ENCODE measurements around the gene KCNIP1. TPM values are rescaled to one million over a fixed set of nuclear protein-coding genes. Genes with fewer than 3 reads are reported as not detected.

Gene KCNIP1
- polyA plus RNA-seq, 1 donor (not counting 4 experiments of a cell fraction or from before 2014, with no cell fraction given): not detected

DNA sequence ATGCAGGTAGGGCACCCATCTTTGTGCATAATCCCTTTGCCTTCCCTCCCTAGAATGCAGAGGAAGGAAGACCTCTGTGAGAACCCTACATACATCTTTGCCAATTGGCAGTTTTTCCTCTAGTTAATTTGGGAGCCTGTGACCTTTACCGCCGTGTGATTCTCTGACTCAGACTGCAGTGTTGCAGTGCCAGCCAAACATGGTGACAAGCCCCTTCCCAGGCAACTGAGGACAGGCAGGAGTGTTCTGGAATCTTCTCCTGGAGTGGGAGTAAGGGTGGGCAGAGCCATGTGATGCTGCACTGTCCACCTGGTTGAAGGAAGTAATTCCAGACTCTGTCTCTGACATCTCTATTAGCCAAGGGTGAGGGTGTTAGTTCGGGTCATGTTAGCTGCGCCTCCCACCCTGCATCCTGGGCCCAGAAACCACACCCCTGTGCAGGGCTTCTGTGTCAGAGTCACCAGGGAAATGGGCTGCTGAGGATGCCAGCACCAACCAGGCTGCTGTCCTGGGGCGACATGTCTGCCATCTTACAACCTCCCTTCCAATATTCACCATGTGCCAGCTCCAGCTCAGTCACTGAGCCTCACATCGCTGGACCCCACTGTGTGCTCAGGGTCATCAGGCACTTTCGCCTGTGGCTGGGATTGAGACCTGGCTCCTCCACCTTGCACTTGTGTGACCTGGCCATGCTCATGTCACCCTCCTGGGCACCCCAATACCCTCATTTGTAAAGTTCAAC lies 21.8 kb downstream of the KCNIP1 start:
- Histone ChIP-seq H3K4me3 (ENCODE audit: control insufficient read depth in 2 of 3, extremely low read depth in 1 of 3, insufficient read depth in 2 of 3, low read depth in 1 of 3, low read length in 3 of 3) (no peak overlapping the region), H4K20me1 (ENCODE audit: control insufficient read depth, extremely low read depth, insufficient read depth, low read length) (no peaks in the 10 kb centered on the region), H3K9me3 (ENCODE audit: control insufficient read depth, low read depth, low read length) (no peaks in the 10 kb centered on the region), H3K36me3 (ENCODE audit: control insufficient read depth in 2 of 2, extremely low read depth in 1 of 2, insufficient read depth in 2 of 2, low read length in 2 of 2) (no peaks in the 10 kb centered on the region), H3K4me2 (ENCODE audit: control insufficient read depth, extremely low read depth, insufficient read depth, low read depth, low read length) (no peak overlapping the region), H3K27ac (ENCODE audit: control insufficient read depth, insufficient read depth, low read length) (no peak overlapping the region), H3K9me1 (ENCODE audit: control insufficient read depth, extremely low read depth, insufficient read depth, low read length) (no peaks in the 10 kb centered on the region), H3K79me2 (ENCODE audit: control insufficient read depth, insufficient read depth, low read length) (no peaks in the 10 kb centered on the region), H3K9ac (ENCODE audit: control insufficient read depth, extremely low read depth, insufficient read depth, low read length) (no peak overlapping the region), H2AFZ (ENCODE audit: control insufficient read depth, low read length) (no peak overlapping the region), H3K4me1 (ENCODE audit: control insufficient read depth, extremely low read depth, insufficient read depth, low read length) (peaks cover 14% of the 10 kb centered on the region), H3K27me3 (ENCODE audit: control insufficient read depth, extremely low read depth, insufficient read depth, low read length) (peaks cover 16% of the 10 kb centered on the region)
- FAIRE-seq (no peak), DNase-seq (ENCODE audit: low read depth, low spot score) (no peak)
- dilution Hi-C loops (cut with MboI; ENCODE audit: extremely low pct_ligation_motif_present, low sequenced_read_pairs): no loop called here
- TF ChIP-seq EZH2 (IDR thresholded peaks at IDR 0.05; ENCODE audit: low read length): no peak

DNA sequence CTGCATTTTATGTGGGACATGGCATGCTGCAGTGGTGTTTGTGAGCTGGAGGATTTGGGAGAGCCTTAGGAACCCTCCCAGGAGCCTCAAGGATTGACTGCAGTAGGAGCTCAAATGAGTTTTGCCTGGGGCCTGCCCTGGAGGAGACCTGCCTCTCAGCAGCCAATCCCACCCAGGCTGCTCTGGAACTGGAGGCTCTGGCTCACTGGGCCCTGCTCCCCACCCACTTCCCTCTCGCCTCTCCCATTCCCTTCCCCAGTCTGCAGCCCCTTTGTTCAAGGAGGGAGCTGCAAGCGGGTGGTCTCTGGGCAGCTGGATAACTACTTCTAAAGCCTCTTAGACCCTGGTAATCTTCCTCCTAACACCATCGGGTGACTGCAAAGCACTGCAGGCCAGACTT lies 24.2 kb downstream of the KCNIP1 start:
- FAIRE-seq: no peak
- H3K36me3 ChIP-seq (ENCODE audit: control insufficient read depth in 2 of 2, extremely low read depth in 1 of 2, insufficient read depth in 2 of 2, low read length in 2 of 2): no peaks in the 10 kb centered on the region
- H3K79me2 ChIP-seq (ENCODE audit: control insufficient read depth, insufficient read depth, low read length): no peaks in the 10 kb centered on the region
- H3K9me3 ChIP-seq (ENCODE audit: control insufficient read depth, low read depth, low read length): no peaks in the 10 kb centered on the region
- no peaks in the 10 kb centered on the region for H3K9me1 ChIP-seq (ENCODE audit: control insufficient read depth, extremely low read depth, insufficient read depth, low read length)
- H3K4me2 ChIP-seq (ENCODE audit: control insufficient read depth, extremely low read depth, insufficient read depth, low read depth, low read length): no peak overlapping the region
- H3K27ac ChIP-seq (ENCODE audit: control insufficient read depth, insufficient read depth, low read length): no peak overlapping the region
- peaks cover 16% of the 10 kb centered on the region for H3K27me3 ChIP-seq (ENCODE audit: control insufficient read depth, extremely low read depth, insufficient read depth, low read length)
- no peaks in the 10 kb centered on the region for H4K20me1 ChIP-seq (ENCODE audit: control insufficient read depth, extremely low read depth, insufficient read depth, low read length)
- TF ChIP-seq, protein P1, sequence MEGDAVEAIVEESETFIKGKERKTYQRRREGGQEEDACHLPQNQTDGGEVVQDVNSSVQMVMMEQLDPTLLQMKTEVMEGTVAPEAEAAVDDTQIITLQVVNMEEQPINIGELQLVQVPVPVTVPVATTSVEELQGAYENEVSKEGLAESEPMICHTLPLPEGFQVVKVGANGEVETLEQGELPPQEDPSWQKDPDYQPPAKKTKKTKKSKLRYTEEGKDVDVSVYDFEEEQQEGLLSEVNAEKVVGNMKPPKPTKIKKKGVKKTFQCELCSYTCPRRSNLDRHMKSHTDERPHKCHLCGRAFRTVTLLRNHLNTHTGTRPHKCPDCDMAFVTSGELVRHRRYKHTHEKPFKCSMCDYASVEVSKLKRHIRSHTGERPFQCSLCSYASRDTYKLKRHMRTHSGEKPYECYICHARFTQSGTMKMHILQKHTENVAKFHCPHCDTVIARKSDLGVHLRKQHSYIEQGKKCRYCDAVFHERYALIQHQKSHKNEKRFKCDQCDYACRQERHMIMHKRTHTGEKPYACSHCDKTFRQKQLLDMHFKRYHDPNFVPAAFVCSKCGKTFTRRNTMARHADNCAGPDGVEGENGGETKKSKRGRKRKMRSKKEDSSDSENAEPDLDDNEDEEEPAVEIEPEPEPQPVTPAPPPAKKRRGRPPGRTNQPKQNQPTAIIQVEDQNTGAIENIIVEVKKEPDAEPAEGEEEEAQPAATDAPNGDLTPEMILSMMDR (optimal IDR thresholded peaks at IDR 0.05 in 1 of 3, IDR thresholded peaks at IDR 0.05 in 1 of 3, conservative IDR thresholded peaks at IDR 0.05 in 1 of 3; ENCODE audit: extremely low read depth in 1 of 3, insufficient read depth in 2 of 3, low read length in 3 of 3): no peak
- TF ChIP-seq EZH2 (IDR thresholded peaks at IDR 0.05; ENCODE audit: low read length): no peak
- H3K9ac ChIP-seq (ENCODE audit: control insufficient read depth, extremely low read depth, insufficient read depth, low read length): no peak overlapping the region
- peaks cover 2% of the 10 kb centered on the region for H3K4me1 ChIP-seq (ENCODE audit: control insufficient read depth, extremely low read depth, insufficient read depth, low read length)
- DNase-seq (ENCODE audit: low read depth, low spot score): no peak
- no peak overlapping the region for H2AFZ ChIP-seq (ENCODE audit: control insufficient read depth, low read length)
- H3K4me3 ChIP-seq (ENCODE audit: control insufficient read depth in 2 of 3, extremely low read depth in 1 of 3, insufficient read depth in 2 of 3, low read depth in 1 of 3, low read length in 3 of 3): no peak overlapping the region
- dilution Hi-C loops (cut with MboI; ENCODE audit: extremely low pct_ligation_motif_present, low sequenced_read_pairs): no loop called here

DNA sequence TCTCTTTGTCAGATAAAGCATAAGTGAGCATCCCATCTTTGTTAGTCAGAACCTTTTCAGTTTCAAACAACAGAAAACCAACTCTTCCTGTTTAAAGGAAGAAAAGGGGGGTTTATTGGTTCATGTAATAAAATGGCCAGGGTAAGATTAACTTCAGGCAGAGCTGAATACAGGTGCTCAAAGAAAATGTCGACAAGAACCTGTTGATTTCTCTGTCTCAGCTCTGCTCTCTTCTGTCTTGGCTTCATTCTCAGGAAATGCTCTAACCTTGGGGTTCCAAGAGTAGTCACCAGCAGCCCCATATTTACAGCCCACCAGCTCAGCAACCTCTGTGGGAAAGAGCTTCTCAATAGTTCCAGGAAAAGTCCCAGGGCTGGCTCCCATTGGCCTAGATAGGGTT lies 25.2 kb downstream of the KCNIP1 start:
- no peaks in the 10 kb centered on the region for H3K9me3 ChIP-seq (ENCODE audit: control insufficient read depth, low read depth, low read length)
- H3K4me2 ChIP-seq (ENCODE audit: control insufficient read depth, extremely low read depth, insufficient read depth, low read depth, low read length): no peak overlapping the region
- no peaks in the 10 kb centered on the region for H4K20me1 ChIP-seq (ENCODE audit: control insufficient read depth, extremely low read depth, insufficient read depth, low read length)
- H3K9me1 ChIP-seq (ENCODE audit: control insufficient read depth, extremely low read depth, insufficient read depth, low read length): no peaks in the 10 kb centered on the region
- H3K36me3 ChIP-seq (ENCODE audit: control insufficient read depth in 2 of 2, extremely low read depth in 1 of 2, insufficient read depth in 2 of 2, low read length in 2 of 2): no peaks in the 10 kb centered on the region
- H3K4me3 ChIP-seq (ENCODE audit: control insufficient read depth in 2 of 3, extremely low read depth in 1 of 3, insufficient read depth in 2 of 3, low read depth in 1 of 3, low read length in 3 of 3): no peak overlapping the region
- H2AFZ ChIP-seq (ENCODE audit: control insufficient read depth, low read length): no peak overlapping the region
- no peaks in the 10 kb centered on the region for H3K79me2 ChIP-seq (ENCODE audit: control insufficient read depth, insufficient read depth, low read length)
- no peaks in the 10 kb centered on the region for H3K4me1 ChIP-seq (ENCODE audit: control insufficient read depth, extremely low read depth, insufficient read depth, low read length)
- H3K27ac ChIP-seq (ENCODE audit: control insufficient read depth, insufficient read depth, low read length): no peak overlapping the region
- TF ChIP-seq EZH2 (IDR thresholded peaks at IDR 0.05; ENCODE audit: low read length): no peak
- TF ChIP-seq, protein P1 (optimal IDR thresholded peaks at IDR 0.05 in 1 of 3, IDR thresholded peaks at IDR 0.05 in 1 of 3, conservative IDR thresholded peaks at IDR 0.05 in 1 of 3; ENCODE audit: extremely low read depth in 1 of 3, insufficient read depth in 2 of 3, low read length in 3 of 3): no peak
- FAIRE-seq (no peak), DNase-seq (ENCODE audit: low read depth, low spot score) (no peak)
- H3K9ac ChIP-seq (ENCODE audit: control insufficient read depth, extremely low read depth, insufficient read depth, low read length): no peak overlapping the region
- H3K27me3 ChIP-seq (ENCODE audit: control insufficient read depth, extremely low read depth, insufficient read depth, low read length): peaks cover 17% of the 10 kb centered on the region
- dilution Hi-C loops (cut with MboI; ENCODE audit: extremely low pct_ligation_motif_present, low sequenced_read_pairs): no loop called here

Measured in keratinocyte (primary cell).